ENCODE measurements around the gene ENKUR. TPM values are rescaled to one million over a fixed set of nuclear protein-coding genes. Genes with fewer than 3 reads are reported as not detected.

Gene ENKUR
- under 1 TPM; 0.15 to 1.00 (median 0.27) TPM for total RNA-seq
- long read RNA-seq, result 0 reads

GRCh38 chr10:25015828-25016375 is at the start of gene ENKUR:
Gene ENKUR, minus strand, starts transcription at chr10:25016158. Its CDS starts 222 bp downstream, at chr10:25015936.
- TF ChIP-seq POLR2A (IDR thresholded peaks at IDR 0.05), result no peak
- Histone ChIP-seq H3K9me3 (no peaks in the 10 kb centered on the region), H3K27ac (peak within 1 kb of the TSS; percentile 90 to 97 (median 92)), H3K4me3 (peak within 1 kb of the TSS; percentile 55 to 78 (median 75)), H3K27me3 (no peaks in the 10 kb centered on the region), H3K36me3 (no peaks in the 10 kb centered on the region), H3K4me1 (peaks cover 0 to 14% (median 0%) of the 10 kb centered on the region in 4 donors)
- ATAC-seq (peak; percentile 50 to 57 (median 53)), DNase-seq (peak; percentile 91 to 94 (median 93))
- WGBS (ENCODE audit: insufficient coverage, low coverage, low lambda C conversion rate, missing lambda C conversion rate), result 0% methylated on average over 16 of the region's 16 CpGs
- intact Hi-C loops (cut with DNase I), result no loop called here

- H3K9me3 ChIP-seq, result no peaks in the 10 kb centered on the region
- no peak for ATAC-seq
- intact Hi-C loops (cut with DNase I), result no loop called here
- TF ChIP-seq CTCF (IDR thresholded peaks at IDR 0.05) (no peak), POLR2A (IDR thresholded peaks at IDR 0.05) (no peak)
- no peaks in the 10 kb centered on the region for H3K36me3 ChIP-seq
- peaks cover 0 to 20% (median 0%) of the 10 kb centered on the region in 4 donors for H3K4me1 ChIP-seq
- DNase-seq, result no peak
- WGBS (ENCODE audit: insufficient coverage, low coverage, low lambda C conversion rate, missing lambda C conversion rate), result 92% methylated on average over 2 of the region's 2 CpGs
- no peak overlapping the region for H3K27ac ChIP-seq
- H3K4me3 ChIP-seq, result no peak overlapping the region
- H3K27me3 ChIP-seq, result no peaks in the 10 kb centered on the region
Observed at GRCh38 chr10:25064401-25064800, 48.4 kb upstream of the ENKUR start.

GRCh38 chr10:25063644-25064043 is 47.7 kb upstream of the ENKUR start:
- Histone ChIP-seq H3K4me1 (peaks cover 0 to 22% (median 0%) of the 10 kb centered on the region in 4 donors), H3K36me3 (no peaks in the 10 kb centered on the region), H3K27ac (no peak overlapping the region), H3K9me3 (no peaks in the 10 kb centered on the region), H3K4me3 (no peak overlapping the region), H3K27me3 (no peaks in the 10 kb centered on the region)
- no peak for ATAC-seq
- no peak for TF ChIP-seq POLR2A (IDR thresholded peaks at IDR 0.05)
- no peak for TF ChIP-seq CTCF (IDR thresholded peaks at IDR 0.05)
- no peak for DNase-seq
- 98% methylated on average over 5 of the region's 8 CpGs for WGBS (ENCODE audit: insufficient coverage, low coverage, low lambda C conversion rate, missing lambda C conversion rate)
- intact Hi-C loops (cut with DNase I), result no loop called here

GRCh38 chr10:25063157-25063556 is 47.2 kb upstream of the ENKUR start:
- Histone ChIP-seq H3K4me3 (no peak overlapping the region), H3K27ac (peak overlapping the region in 2 of 3 donors; percentile 97 to 99), H3K27me3 (no peaks in the 10 kb centered on the region), H3K9me3 (no peaks in the 10 kb centered on the region), H3K4me1 (peaks cover 0 to 22% (median 0%) of the 10 kb centered on the region in 4 donors), H3K36me3 (no peaks in the 10 kb centered on the region)
- ATAC-seq (no peak), DNase-seq (no peak)
- no peak for TF ChIP-seq POLR2A (IDR thresholded peaks at IDR 0.05)
- no CpG with 5 or more reads among the region's 1 CpG for WGBS (ENCODE audit: insufficient coverage, low coverage, low lambda C conversion rate, missing lambda C conversion rate)
- intact Hi-C loops (cut with DNase I), result no loop called here

GRCh38 chr10:25061711-25062449 is 45.9 kb upstream of the ENKUR start:
- DNase-seq (no peak), ATAC-seq (peak in 3 of 4 donors; percentile 2 to 23 (median 15))
- intact Hi-C loops (cut with DNase I), result no loop called here
- H3K27ac ChIP-seq, result peak overlapping the region; percentile 83 to 99 (median 97)
- H3K4me1 ChIP-seq, result peaks cover 0 to 23% (median 0%) of the 10 kb centered on the region in 4 donors
- WGBS (ENCODE audit: insufficient coverage, low coverage, low lambda C conversion rate, missing lambda C conversion rate), result 53% methylated on average over 11 of the region's 11 CpGs
- no peaks in the 10 kb centered on the region for H3K36me3 ChIP-seq
- H3K27me3 ChIP-seq, result no peaks in the 10 kb centered on the region
- peak overlapping the region; percentile 8 to 45 (median 44) for H3K4me3 ChIP-seq
- TF ChIP-seq CTCF (IDR thresholded peaks at IDR 0.05), result no peak
- no peak for TF ChIP-seq POLR2A (IDR thresholded peaks at IDR 0.05)
- no peaks in the 10 kb centered on the region for H3K9me3 ChIP-seq

Data from right lobe of liver (tissue), 6 donors.